COR-L47 (cell line): ENCODE measurements around the gene CDON.

Experiments
- DNase-seq: peaks from one replicate; lab custom pipeline; 2025; lab: John Stamatoyannopoulos, UW

Gene CDON

DNA sequence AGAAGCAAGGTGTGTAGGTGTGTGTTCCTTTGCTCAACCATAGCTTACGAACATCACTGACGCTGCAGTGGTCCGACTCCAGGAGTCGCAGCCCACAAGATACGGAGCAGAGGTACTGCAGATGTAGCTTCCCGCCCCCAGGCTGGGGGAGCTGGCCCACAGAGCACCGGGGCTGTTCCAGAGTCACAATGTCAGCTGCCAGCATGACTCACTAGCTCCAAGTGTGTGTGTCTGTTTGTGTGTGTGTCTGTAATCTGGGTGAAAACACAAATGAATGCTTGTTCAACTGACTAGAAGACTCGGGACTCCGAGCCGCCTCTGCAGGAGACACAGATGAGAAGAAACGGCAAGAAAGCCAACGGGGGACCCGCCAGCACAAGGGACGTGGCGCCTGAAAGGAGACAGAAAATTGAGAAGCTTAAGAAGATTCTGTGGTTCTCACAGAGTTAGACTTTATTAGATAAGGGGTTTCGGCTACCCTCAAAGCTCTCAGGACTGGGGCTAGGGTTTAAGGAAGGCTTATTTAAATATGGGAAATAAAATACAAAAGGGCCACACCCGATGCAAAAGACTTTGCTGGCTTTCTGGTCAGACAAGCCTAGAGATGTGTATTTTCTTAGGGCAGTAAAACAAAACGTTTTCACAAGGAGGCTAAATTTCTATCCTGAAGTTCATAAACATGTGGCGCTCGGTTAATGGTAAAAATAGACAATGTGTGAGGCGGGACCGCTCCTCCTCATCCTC lies 106.1 kb downstream of the CDON start:
- DNase-seq, result no peak

DNA sequence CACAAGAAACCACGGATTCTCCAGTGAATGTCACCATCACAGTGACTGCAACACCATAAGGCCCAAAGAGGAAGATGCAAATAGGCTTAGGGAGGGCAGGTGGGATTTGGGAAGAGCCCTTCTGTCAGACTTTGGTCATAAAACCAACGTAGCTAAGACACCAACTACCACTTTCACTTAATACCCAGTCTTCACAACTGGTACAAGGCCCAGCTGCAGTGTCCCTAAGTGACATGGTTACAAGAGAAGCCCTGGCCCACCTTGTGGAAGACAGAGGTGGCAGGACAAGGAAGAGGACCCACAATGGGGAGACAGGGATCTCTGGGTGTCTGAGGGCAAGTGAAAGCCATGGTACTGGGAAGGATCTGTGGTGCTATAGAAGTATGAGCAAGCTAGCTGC lies 106.8 kb downstream of the CDON start:
- DNase-seq, result no peak

DNA sequence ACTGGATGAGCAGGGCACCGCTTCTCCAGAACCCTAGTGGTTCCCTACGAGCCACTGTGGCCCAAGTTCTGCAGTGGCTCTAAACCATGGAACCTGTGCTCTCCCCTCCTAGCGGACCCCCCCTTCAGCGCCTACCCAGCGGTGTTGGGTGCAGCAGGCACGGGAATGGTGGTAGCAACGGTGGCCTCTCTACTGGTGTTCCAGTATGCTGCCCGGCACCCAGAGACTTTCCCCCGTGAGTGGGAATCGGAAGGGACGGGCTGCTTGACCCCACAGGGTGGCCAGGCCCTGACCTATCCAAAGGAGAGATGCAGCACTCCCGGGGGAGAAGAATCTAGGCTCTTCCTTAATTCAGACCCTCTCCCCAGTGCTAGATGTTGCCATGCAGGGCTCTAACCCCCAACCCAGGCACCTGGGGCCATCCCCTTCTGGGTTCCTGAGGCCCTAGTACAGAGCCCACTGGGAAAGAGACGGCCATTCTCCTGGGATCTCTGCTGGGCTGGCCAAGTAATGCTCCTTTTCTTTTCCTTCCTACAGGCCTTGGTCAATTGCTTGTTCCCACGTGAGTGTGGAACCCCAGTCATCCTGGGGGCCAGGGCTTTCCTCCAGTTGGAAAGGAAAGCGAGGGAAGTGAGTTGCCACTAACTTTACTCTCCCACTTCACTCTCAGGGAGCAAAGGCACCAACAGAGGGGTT lies 107.6 kb downstream of the CDON start:
- DNase-seq, result no peak

DNA sequence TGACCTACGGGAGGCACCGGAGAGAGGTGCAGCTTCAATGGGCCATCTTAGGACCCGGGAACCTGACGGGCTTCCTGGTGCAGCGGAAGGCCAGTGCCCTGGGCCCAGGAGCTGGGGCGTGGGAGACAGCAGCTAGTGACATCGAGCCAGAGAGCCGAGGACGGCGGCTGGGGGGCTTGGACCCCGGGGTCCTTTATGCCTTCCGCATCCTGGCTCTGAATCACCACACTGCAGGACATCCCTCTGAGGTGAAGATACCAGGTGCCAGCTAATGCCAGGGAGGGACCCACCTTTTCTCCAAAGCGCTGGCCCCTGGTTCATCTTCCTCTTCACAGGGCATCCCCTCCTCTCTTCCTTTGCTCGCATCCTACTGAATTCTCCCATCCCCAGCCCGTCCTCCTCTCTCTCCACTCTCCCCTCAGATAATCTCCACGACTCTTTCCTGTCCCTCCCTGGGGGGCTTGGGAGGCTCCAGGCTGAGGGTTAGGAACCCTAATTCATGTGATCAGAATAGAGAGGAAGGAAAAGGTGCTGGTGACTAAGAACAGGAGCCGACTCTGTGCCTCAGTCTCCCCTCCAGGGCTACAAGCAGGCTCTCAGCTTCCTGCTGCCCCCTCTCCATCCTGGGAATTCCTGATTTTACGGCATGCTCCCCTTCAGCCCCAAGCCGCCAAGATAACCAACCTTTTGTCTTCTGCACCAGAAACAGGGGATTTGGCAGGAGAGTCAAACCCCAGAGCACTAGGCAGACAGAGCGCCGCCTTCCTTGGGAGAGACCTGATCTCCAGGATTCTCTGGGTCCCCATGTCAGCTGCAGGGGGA lies 108.3 kb downstream of the CDON start:
- DNase-seq, result no peak

DNA sequence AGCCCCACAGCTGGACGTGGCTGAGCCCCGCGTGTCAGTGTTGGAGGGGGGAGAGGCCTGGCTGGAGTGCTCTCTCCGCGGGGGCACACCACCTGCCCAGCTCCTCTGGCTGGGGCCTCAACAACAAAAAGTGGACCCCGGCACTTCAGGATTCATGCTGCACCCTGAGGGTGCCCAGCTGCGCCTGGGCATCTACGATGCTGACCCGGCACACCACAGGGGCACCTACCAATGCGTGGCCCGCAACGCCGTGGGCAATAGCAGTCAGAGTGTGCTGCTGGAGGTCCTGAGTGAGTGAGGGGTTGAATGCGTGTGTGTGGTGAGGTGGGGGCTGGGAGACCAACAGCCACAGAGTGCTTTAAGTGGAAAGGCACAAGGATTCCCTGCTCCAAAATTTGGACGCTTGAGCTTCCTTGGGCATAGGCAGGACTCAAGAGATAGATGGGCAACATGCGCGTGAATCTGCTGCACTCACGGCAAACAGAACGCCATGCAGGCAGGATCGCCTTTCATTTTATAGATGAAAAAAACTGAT lies 109.2 kb downstream of the CDON start:
- DNase-seq, result no peak

DNA sequence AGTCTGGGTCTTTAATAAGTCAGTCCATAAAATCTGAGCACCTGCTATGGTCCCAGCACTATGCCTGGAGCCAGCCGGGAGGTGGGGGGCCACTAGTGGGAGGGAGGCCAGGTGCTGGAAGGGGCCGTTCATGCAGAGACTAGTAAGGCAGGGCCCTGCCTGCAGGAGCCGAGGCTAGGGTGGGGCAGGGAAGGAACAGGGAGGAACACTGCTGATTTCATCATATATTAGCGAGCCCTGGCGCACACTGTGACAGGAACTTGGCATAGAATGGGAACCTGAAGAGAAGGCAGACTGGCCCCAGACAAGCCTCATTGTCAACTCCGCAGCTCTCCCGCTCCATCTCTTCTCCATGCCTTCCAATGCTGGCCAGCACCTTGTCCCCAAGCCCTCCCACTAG lies 109.7 kb downstream of the CDON start:
- peak; percentile 11 for DNase-seq

DNA sequence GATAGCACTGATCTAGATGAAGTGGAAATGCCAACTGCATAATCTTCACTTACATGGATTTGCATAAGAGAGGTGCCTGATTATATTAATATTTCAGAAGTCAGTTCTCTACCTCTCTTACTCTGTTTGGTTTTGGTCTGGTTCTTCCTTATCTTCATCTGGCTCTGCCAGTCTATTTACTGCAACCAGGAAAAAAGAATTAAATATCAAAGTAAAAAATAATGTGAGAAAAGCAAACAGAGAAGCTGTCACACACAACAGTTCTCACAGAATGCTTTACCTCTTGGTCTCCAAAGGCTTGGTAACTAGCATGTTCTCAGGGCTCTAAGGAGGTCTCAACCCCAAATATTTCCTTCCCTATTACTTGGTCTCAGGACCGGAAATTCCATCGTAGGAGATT lies 110.1 kb downstream of the CDON start:
- DNase-seq, result no peak

DNA sequence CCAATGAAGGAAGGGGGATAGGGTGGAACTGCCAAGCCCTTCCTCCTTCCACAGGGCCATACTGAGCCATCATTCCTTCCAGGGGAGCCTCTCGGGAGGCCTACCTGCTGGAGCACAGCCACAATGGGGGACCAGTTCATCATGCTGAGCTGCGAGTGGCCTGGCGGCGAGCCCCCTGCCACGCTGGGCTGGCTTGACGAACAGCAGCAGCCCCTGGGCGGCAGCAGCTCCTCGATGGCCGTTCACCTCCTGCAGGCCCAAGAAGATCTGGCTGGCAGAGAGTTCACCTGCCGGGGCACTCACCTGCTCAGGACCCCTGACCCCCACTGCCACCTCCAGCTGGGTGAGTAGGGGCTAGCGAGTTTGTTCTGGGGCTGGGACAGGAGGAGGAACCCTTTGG lies 110.9 kb downstream of the CDON start:
- DNase-seq, result no peak

DNA sequence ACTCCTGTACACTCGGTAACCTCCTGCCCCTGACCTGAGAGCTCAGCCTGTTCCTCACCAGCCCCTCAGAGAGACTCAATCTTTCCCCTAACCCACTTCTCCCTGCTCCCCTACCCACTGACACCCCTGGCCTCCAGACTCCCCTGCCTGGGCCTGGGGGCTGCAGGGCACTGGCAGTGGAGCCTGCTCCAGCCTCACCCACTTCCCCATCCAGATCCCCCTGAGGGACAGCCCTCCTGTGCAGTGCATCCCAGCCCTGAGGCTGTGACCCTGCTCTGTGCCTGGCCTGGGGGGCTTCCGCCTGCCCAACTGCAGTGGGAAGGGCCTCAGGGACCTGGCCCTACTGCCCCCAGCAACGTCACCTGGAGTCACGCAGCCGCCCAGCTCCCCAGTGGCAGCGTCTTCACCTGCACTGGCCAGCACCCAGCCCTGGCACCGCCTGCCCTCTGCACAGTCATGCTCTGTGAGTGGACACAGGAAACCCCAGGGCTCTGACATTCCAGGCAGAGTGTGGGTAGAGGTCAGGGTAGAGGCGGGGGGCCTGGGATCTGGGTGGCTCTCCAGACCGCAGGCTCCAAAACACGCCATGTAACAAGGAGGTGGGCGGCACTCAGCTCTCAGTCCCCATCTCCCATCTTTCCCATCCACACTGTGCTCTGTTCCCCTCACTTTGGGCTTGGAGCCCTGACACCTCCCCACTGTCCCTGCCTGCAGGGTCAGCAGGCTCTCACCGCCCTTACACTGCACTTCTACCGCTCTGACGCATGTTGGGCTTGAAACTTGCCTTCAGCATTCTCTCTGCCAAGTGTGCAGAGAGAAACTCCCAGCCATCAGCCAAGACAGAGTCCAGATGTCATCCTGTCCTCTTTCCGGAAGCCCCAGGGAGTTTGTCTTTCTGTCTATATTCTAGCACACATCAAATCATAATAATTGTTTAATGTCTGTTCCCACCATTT lies 111.7 kb downstream of the CDON start:
- DNase-seq, result no peak

DNA sequence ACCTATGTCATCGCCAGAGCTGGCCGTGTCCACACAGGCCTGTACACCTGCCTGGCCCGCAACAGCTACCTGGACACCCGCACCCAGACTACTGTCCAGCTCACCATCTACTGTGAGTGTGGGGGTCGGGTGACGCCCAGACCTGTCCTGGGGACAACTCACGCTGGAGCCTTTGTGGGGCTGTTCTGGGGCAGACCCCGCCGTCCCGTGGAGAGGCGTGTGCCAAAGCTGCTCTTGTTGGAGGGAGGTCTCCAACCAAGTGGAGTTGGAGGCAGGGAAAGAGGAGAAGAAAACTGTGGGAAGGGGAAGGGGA lies 112.5 kb downstream of the CDON start:
- no peak for DNase-seq

DNA sequence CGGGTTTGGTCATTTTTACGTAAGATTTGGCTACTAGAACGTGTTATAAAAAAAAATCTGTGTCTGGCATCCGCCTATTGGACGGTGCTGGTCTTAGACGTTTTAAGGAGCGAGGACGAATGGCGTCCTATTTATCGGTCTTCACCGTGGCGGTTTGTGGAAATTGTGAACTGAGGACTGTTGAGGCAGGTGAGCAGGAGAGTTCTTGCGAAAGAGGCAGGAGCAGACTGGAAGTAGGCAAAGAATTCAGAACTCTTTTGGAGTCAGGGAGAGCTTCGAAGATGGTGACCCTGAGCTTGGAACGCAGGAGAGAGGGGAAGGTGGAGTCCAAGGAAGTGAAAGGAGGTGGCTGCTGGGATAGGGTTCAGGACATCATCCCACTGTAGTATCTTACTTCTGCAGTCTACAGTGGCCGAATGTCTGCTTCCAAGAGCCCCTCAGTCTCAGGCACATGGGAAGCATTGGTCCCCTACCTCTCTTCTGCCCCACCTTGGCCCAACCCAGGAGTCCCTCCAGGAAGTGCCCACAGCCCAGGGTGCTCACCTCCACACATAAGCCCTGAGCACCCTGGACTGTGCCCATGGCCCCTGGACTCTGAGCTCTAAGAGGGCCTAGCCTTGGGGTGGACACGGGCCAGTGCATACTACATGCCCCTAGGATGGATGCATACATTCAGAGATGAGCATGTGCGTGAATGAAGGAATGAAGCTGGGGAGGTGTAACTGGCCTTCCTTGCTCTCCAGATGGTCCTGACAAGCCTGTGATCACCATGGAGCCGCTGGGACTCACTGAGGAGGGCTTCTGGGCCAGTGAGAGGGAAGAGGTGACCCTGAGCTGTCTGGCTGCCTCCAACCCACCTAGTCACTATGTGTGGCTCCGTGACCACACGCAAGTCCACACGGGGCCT lies 113.1 kb downstream of the CDON start:
- no peak for DNase-seq

DNA sequence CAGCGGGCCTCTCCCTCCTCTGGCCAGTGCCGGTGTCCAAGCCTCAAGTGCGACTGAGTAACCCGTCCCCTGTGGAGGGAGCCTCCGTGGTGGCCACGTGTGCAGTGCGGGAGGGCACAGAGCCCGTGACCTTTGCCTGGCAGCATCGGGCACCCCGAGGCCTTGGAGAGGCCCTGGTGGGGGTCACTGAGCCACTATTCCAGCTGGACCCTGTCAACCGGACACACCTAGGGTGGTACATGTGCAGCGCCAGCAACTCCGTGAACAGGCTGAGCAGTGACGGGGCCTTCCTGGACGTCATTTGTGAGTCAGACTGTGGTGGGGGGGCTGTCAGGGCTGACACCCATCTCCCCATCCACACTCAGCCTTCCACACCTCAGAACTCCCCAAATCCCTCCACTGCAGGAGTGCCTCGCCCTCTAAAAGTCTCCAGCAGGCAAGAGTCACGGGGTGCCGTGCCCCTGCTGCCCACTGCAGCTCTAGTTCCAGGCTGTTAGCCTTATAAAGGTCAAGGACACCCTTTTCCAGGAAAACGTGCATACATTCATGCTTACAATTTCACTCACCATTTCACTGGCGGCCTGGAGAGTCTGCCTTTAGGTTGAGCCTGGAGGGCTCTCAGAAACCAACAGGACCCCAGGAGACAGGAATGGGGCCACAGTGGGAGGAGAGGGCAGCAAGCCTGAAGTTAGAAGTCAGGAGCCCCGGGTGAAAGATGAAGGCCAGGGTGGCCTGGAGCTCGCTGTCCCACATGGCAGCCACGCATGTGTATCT lies 114.2 kb downstream of the CDON start:
- DNase-seq, result no peak

DNA sequence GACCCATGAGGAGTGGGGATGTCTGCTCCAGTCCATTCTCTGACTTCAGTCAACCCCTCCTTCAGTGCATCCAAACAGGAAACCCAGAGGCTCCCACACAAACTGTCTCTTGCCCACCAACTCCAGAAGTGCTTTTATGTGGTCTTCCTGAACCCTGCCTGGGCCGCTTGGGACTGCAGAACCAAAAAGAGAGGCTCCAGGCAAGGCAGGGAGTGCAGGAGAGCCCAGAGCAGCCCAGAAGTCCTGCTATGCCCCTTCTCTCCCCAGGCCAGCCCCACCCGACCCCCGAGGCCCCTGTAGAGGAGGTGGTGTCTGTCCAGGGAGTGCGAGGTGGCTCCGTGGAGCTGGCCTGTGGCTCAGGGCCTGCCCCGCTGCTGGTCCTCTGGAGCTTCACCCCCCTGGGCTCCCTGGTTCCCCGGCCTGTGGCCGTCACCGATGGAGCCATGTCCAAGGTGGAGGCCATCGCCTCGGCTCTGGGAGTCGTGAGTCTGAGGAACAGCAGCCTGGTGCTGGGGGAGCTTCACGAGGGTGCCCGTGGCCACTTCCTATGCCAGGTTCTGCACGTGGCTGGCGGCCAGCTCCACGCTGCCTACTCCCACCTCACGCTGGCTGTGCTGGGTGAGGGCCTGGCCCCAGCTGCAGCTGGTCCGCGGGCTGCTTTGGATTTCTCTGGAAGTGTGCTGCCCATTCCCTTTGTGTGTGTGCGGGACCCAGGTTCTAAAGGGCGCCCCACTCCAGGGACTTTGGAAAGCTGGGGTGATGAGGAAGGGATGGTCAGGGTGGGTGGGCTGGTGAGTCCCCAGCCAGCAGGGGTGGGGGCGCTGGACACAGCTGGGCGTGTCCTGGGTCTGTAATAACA lies 115.0 kb downstream of the CDON start:
- DNase-seq, result no peak

DNA sequence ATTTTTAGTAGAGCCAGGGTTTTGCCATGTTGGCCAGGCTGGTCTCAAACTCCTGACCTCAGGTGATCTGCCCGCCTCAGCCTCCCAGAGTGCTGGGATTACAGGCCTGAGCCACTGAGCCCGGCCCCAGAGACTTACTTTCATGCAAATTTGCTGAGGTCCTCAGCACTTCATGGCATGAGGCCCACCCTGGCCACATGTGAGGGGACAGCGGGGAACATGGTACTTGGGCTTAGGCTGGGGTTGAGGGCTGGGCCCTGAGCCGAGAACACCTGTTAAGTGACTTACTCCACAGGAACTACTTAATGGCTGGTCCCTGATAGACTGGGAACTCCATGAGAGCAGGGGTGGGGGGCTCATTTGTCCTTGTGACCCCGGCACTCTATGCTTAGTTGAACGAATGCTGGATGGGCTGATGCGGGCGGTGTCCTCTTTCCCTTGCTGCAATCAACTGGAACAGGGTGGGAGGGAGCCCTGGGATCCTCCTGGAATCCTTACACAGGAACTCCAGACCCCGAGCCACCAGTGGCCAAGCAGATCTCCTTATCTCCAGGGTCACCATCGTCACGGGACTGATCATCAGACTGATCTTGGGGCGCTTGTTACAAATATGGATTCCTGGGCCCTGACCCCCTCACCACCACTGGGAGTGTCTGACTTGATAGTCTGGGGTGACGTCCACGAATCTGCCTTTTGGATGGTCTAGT lies 115.8 kb downstream of the CDON start:
- no peak for DNase-seq

DNA sequence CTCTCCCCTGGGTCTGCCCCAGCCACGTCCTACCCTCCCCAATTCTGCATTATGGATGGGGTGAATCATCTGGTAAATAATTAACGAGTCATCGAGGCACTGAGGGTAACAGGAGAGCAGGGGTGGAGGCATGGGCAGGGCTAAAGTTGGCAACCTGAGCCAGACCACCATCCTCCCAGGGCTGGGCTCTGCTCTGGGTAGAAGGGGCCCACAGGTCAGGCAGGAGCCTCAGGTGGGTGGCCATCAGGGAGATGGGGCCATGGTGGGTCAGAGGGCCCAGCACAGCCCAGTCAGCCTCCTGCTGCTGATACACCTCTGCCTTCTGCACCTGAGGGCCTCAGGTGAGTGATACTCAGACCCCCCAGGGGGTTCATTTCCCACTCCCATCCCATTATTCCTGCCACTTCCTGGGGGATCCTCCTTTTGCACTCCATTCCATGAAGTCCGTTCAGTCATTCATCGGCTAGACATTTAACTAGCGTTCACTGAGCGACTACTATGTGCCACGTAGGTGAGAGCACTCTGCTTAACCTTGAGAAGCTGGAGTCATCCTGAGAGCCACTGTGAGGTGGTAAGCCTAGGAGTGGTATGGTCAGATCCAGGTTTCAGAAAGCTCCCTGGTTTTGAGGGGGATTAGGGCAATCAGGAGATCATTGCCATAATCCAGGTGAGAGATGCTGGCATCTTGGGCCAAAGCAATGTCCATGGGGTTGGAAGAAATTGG lies 116.7 kb downstream of the CDON start, which contains the start of gene VSIG10L2:
VSIG10L2 (plus strand) TSS at position 248 of the 724 bp plus-strand sequence; CDS start at position 260, 12 bp downstream.
- no peak for DNase-seq

DNA sequence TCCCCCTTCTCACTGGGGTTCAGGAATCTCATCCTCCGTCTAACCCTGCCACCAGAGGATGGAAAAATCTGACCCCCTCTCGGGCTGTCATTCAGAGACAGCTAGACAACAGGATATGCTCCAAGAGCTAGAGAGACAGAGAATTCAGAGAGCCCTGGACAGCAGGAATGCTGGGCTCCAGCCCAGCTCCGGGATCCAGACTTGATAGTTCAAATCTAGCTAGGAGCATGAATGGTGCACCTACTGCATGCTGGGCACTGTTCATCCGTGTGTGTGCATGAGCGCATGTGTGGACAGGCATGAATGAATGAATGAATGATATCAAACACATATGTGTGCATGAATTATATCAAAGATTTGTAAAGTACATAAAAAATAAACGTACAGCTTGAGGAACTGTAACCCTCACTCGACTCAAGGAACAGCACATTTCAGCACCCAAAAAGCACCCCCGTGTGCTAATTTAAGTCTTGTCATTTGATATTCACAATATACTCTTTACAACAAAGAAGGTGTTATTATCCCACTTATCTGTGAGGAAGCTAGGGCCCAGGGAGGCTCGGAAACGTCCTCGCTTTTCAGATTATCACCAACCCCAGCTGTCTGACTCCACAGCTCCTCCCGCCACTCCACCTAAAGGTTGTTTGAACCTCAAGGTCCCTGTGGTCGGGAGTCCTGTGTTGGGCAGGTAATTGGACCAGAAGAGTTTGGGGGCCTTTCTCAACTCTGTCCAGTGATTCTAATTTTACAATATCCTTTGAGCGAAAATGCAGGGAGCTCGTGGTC lies 117.5 kb downstream of the CDON start:
- no peak for DNase-seq
